NCI-H187 treated with DMSO at 0.1 percent for 48 hours (cell line): ENCODE results near the gene PSMC5.
"Not testable (repeated sequence)": the region's sequence is repeated elsewhere in the genome, so short reads cannot be mapped to it uniquely, and the experiment has no call there.

Experiments used
- DNase-seq: peaks from one replicate; lab custom pipeline; 2025; lab: John Stamatoyannopoulos, UW

The PSMC5 gene

DNA sequence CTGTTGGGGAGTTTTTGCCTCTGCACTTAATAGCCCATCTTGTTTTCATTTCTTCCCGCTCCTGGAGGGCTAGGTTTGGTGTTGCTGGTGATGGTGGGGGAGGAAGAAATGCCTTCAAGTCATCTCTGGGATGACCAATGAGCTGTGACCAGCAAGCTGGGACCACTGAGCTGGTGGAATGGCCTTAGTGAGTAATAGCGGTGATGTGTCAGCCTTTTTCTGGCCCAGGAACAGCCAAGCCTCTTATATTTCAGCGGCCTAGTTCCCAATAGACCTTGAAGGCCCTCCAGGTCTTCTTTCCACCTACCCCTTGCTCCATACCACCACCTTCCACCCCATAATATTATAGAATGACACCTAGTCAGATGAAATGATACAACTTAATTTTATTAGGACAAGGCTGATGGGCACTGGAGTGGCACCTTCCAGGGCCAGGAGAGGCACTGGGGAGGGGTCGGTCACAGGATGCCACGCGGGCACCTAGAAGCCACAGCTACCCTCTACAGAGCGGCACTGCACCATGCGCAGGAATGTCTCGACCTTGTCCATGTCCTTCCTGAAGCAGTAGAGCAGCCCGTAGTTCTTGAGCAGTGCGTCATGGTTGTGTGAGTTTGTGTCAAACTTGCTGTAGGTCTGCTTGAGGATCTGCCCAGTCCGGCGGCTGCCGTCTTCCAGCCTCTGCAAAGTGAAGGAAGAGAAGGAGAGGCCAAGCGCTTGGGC is 44.6 kb downstream of the PSMC5 start:
- DNase-seq = not testable (repeated sequence)

DNA sequence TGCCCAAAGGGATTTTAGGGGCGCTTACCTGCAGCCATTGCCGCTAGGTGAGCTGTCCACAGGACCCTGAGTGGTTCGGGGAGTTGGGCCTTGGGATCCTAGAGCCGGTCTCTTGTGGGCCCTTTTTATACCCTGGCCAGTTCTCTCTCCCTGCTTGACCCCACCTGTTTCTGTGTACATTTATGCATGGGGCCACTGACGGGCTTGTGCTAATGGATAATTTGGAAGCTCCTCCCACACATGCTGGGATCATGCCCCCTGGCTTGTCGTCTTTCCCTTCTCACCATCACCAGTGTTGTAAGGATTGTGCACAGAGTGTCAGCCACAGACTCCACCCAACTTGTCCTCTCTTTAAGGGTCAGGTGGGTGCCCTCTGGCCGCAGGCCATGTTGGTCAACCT is 46.3 kb downstream of the PSMC5 start, which contains the start of gene CSH2:
TSS of gene CSH2 (minus strand) at position 101 of the 400 bp plus-strand sequence. CDS start at position 38, 63 bp downstream.
- DNase-seq = not testable (repeated sequence)

DNA sequence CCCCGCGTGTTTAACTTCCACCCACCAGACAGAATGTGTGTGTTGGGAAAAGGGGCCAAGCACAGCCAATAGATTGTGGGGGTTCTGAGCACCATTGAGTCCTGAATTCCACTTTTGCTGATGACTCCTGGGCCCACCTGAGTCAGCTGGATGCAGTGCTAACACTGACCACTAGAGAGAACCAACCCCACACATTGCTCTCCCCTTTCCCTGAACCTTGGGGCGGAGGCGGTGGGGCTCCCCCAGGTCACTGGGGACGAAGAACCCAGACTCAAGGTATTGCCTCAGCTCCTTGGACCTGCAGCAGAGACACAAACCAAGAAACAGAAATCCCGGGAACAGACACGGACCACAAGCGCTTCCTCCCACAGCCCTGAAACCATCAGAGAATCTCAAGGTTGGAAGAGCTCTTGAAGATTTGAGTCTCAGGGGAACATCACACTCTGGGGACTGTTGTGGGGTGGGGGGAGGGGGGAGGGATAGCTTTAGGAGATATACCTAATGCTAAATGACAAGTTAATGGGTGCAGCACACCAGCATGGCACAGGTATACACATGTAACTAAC is 46.9 kb downstream of the PSMC5 start:
- not testable (repeated sequence) for DNase-seq

DNA sequence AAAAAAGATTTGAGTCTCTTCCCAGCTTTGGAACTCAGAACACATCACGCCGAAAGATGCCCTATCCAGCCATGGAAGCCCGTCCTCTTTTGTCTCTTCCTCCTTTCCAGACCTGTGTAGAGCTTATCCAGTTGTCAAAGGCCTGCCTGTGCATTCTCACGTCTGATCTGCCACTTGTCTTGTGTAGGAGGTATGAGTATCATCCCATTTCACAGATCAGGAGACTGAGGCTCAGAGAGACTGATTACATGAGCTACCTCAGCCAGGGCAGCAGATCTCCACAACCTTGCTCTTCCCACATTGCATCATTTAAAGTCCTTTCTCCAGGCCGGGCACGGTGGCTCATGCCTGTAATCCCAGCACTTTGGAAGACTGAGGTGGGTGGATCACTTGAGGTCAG is 47.5 kb downstream of the PSMC5 start:
- not testable (repeated sequence) for DNase-seq

DNA sequence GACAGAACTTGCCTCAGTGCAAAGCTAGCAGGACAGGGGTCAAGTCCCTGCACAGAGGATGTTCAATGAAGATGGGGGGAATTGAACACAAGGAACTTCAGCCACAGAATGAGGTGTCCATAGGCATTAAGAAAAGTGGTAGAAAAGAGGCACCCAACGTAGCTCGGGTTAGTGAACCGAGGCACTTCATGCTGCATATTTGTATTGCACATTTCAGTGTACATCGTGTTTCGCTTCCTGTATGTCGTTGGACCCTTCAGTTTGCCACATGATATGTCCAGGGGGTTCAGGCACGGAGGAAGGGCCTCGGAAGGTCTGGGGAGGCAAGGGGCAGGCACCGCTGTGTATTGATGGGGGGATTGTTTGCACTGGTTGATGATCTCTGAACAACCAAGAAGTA is 51.2 kb downstream of the PSMC5 start:
- DNase-seq = not testable (repeated sequence)

DNA sequence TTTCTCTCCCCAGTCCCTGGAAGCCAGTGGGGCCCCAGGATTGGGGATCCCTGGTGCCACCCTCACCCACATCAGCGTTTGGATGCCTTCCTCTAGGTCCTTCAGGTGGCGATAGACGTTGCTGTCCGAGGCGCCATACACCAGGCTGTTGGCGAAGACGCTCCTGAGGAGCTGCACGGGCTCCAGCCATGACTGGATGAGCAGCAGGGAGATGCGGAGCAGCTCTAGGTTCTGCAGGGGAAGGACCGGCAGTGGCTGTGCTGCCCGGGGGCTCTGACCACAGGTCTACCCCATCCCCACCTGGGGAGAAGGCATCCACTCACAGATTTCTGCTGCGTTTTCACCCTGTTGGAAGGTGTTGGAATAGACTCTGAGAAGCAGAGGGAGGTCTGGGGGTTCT is 53.5 kb downstream of the PSMC5 start:
- no peak for DNase-seq

DNA sequence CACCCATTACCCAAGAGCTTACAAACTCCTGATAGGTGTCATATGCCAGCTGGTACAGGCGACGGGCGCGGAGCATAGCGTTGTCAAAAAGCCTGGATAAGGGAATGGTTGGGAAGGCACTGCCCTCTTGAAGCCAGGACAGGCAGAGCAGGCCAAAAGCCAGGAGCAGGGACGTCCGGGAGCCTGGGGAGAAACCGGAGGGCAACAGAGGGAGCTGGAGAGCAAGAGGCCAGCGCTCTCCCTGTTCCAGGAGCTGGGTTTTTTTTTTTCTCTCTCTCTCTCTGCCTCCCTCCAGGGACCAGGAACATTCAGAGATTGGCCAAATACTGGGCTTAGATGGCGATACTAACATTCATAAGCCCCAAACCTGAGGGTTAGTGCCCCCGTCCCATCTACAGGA is 54.1 kb downstream of the PSMC5 start:
- DNase-seq = not testable (repeated sequence)
